ENCODE results near the gene MYL7. TPM values are rescaled to one million over a fixed set of nuclear protein-coding genes. Genes with fewer than 3 reads are reported as not detected.

MYL7 gene
- polyA plus RNA-seq, 3 donors: not detected

DNA sequence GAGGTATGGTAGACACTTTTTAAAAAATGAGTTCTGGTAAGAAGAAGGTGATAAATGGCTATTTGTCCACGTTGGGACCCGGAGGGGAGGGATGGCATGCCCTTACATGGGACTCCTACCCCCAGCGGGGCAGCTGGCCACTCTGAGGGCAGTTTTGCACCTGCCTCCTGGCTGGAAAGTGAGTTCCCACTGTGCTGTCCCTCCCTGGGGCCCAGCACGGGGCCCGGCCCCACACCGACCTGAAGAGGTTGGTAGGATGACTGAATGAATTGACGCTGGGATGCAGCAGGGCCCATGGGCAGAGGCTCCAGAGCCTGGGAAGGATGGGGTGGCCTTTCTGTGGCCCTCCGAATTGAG, 37.6 kb downstream of the MYL7 start:
- H3K4me3 Mint-ChIP-seq: peak overlapping the region in 1 of 2 donors; percentile 70
- peak overlapping the region in 1 of 7 donors; percentile 30 for H3K27ac Mint-ChIP-seq
- no peak for TF ChIP-seq CTCF (IDR thresholded peaks at IDR 0.05)
- no peaks in the 10 kb centered on the region for H3K36me3 ChIP-seq (replicated peaks in 1 of 2; ENCODE audit: control insufficient read depth in 1 of 2, insufficient read depth in 2 of 2, low read length in 2 of 2)
- no peaks in the 10 kb centered on the region for H3K36me3 Mint-ChIP-seq
- no peak overlapping the region for H3K9ac ChIP-seq (ENCODE audit: insufficient read depth, low read length, poor library complexity, severe bottlenecking)
- intact Hi-C loops (cut with micrococcal nuclease): no loop called here
- DNase-seq: no peak
- peaks cover 3% of the 10 kb centered on the region for H3K4me1 Mint-ChIP-seq
- no peaks in the 10 kb centered on the region for H4K20me1 ChIP-seq (ENCODE audit: insufficient read depth, low read length)
- 66% methylated on average over 8 of the region's 8 CpGs for WGBS (ENCODE audit: insufficient coverage)
- peaks cover 0 to 8% (median 0%) of the 10 kb centered on the region in 7 donors for H3K9me3 Mint-ChIP-seq
- no peak overlapping the region for H3K4me3 ChIP-seq (replicated peaks in 1 of 3; ENCODE audit: low read depth in 2 of 3, low read length in 3 of 3)
- H3K27me3 ChIP-seq (ENCODE audit: control insufficient read depth in 2 of 2, insufficient read depth in 2 of 2, low read length in 2 of 2): peaks cover 14 to 34% of the 10 kb centered on the region in 2 donors
- H3K27ac ChIP-seq (ENCODE audit: low read depth in 1 of 2, low read length in 2 of 2): no peak overlapping the region
- peaks cover 37 to 47% (median 38%) of the 10 kb centered on the region in 3 donors for H3K27me3 Mint-ChIP-seq (ENCODE audit: low read depth in 3 of 3)
- H3K9me3 ChIP-seq (replicated peaks in 1 of 2; ENCODE audit: control insufficient read depth in 1 of 2, insufficient read depth in 1 of 2, low read length in 2 of 2): no peaks in the 10 kb centered on the region
- H3K4me1 ChIP-seq (ENCODE audit: control insufficient read depth in 1 of 2, insufficient read depth in 2 of 2, low read length in 2 of 2): peaks cover 0 to 5% of the 10 kb centered on the region in 2 donors
- no peak overlapping the region for H3K4me2 ChIP-seq (replicated peaks; ENCODE audit: extremely low read depth, low read length, poor library complexity, severe bottlenecking)
- H2AFZ ChIP-seq (ENCODE audit: insufficient read depth, low read depth, low read length, poor library complexity, severe bottlenecking): no peak overlapping the region
- no peaks in the 10 kb centered on the region for H3K79me2 ChIP-seq (ENCODE audit: insufficient read depth, low read length)

DNA sequence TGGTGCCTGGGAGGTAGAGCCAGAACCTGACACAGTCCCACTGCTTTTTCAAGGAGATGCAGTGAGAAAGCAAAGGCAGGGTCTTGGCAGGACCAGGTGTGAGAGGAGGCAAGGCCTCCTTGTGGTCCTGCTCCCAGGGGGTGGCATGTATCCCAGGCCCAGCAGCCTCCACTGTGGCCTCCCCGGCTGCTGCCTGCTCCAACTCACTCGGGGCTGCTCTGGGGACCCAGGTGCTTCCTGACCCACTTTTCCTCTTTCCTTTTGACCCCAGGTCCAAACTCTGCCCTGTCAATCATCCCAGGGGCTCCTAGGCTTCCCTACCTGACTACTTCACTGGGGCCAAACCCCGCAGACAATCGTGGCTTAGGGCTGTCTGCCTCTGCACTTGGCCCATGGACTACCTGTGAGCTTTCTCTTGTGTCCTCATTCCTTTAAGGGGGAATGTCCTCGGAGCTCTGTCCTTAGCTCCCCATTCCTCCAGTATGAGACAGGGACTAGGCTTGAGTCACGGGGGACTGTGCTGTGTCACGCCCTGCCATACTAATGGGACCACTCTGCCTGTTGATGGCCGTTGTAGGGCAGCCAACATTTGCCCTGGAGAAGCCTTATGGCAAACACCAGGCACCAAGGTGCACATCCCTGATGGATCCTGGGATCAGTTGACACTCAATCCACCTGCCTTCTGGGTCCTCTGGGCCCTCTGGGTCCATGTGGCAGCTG, 38.1 kb downstream of the MYL7 start:
- no peak overlapping the region for H3K9ac ChIP-seq (ENCODE audit: insufficient read depth, low read length, poor library complexity, severe bottlenecking)
- Mint-ChIP-seq H3K9me3 (peaks cover 0 to 8% (median 0%) of the 10 kb centered on the region in 7 donors), H3K4me1 (peaks cover 3% of the 10 kb centered on the region), H3K27me3 (ENCODE audit: low read depth in 3 of 3) (peaks cover 38 to 47% (median 40%) of the 10 kb centered on the region in 3 donors), H3K36me3 (no peaks in the 10 kb centered on the region), H3K27ac (peak overlapping the region in 1 of 7 donors; percentile 30), H3K4me3 (peak overlapping the region in 1 of 2 donors; percentile 70)
- intact Hi-C loops (cut with micrococcal nuclease): no loop called here
- WGBS (ENCODE audit: insufficient coverage): 70% methylated on average over 8 of the region's 8 CpGs
- no peak for DNase-seq
- no peak overlapping the region for H3K27ac ChIP-seq (ENCODE audit: low read depth in 1 of 2, low read length in 2 of 2)
- no peak for TF ChIP-seq CTCF (IDR thresholded peaks at IDR 0.05)
- H3K27me3 ChIP-seq (ENCODE audit: control insufficient read depth in 2 of 2, insufficient read depth in 2 of 2, low read length in 2 of 2): peaks cover 14 to 34% of the 10 kb centered on the region in 2 donors
- H2AFZ ChIP-seq (ENCODE audit: insufficient read depth, low read depth, low read length, poor library complexity, severe bottlenecking): no peak overlapping the region
- H3K4me2 ChIP-seq (replicated peaks; ENCODE audit: extremely low read depth, low read length, poor library complexity, severe bottlenecking): no peak overlapping the region
- H3K36me3 ChIP-seq (replicated peaks in 1 of 2; ENCODE audit: control insufficient read depth in 1 of 2, insufficient read depth in 2 of 2, low read length in 2 of 2): no peaks in the 10 kb centered on the region
- no peaks in the 10 kb centered on the region for H3K79me2 ChIP-seq (ENCODE audit: insufficient read depth, low read length)
- H3K4me3 ChIP-seq (replicated peaks in 1 of 3; ENCODE audit: low read depth in 2 of 3, low read length in 3 of 3): no peak overlapping the region
- H3K4me1 ChIP-seq (ENCODE audit: control insufficient read depth in 1 of 2, insufficient read depth in 2 of 2, low read length in 2 of 2): peaks cover 0 to 5% of the 10 kb centered on the region in 2 donors
- H3K9me3 ChIP-seq (replicated peaks in 1 of 2; ENCODE audit: control insufficient read depth in 1 of 2, insufficient read depth in 1 of 2, low read length in 2 of 2): no peaks in the 10 kb centered on the region
- no peaks in the 10 kb centered on the region for H4K20me1 ChIP-seq (ENCODE audit: insufficient read depth, low read length)
